Lung (tissue), 12 donors: ENCODE results near the gene FGG. TPM values are rescaled to one million over a fixed set of nuclear protein-coding genes. Genes with fewer than 3 reads are reported as not detected.

Experiments
- ATAC-seq: fragments of 200-7000 bp; cut with Tn5 transposase; one replicate; pipeline ENCODE4 v1.9.1; 2020; ENCODE audit warnings: moderate number of reproducible peaks; ENCODE audit not compliant: insufficient read depth, low FRiP score
- DNase-seq, 3 donors: peaks; one replicate each; pipeline ENCODE4 v3.0.0-alpha.2; 2013 to 2017
- H3K27ac ChIP-seq, 2 donors: one replicate each; pipeline ENCODE4 v1.5.1; 2013; ENCODE audit warnings: mild to moderate bottlenecking in 2 of 2, moderate library complexity in 2 of 2, control low read depth in 1 of 2, inconsistent platforms in 1 of 2, low read depth in 1 of 2, low read length in 1 of 2
- H3K27me3 ChIP-seq, 3 donors: one replicate each; pipeline ENCODE4 v1.5.1; 2013; ENCODE audit warnings: low read length in 2 of 3; ENCODE audit not compliant: control insufficient read depth in 3 of 3, insufficient read depth in 3 of 3
- H3K36me3 ChIP-seq, 4 donors: one replicate each; pipeline ENCODE4 v1.5.1; 2013; ENCODE audit warnings: low read length in 4 of 4, mild to moderate bottlenecking in 1 of 4, moderate library complexity in 1 of 4; ENCODE audit not compliant: control insufficient read depth in 4 of 4, insufficient read depth in 4 of 4
- H3K4me1 ChIP-seq, 5 donors: one replicate each; pipeline ENCODE4 v1.5.1; 2013; ENCODE audit warnings: low read length in 5 of 5, mild to moderate bottlenecking in 2 of 5, moderate library complexity in 1 of 5; ENCODE audit not compliant: control insufficient read depth in 5 of 5, insufficient read depth in 5 of 5
- H3K4me3 ChIP-seq: one replicate; pipeline ENCODE4 v1.5.1; 2013; ENCODE audit warnings: mild to moderate bottlenecking, control low read depth, moderate library complexity
- H3K9ac ChIP-seq, 2 donors: one replicate each; pipeline ENCODE4 v1.5.1; 2013; ENCODE audit warnings: low read length in 2 of 2, control low read depth in 1 of 2; ENCODE audit not compliant: insufficient read depth in 1 of 2
- H3K9me3 ChIP-seq, 4 donors: one replicate each; pipeline ENCODE4 v1.5.1; 2013; ENCODE audit warnings: low read length in 3 of 4, mild to moderate bottlenecking in 1 of 4, moderate library complexity in 1 of 4; ENCODE audit not compliant: control insufficient read depth in 4 of 4, insufficient read depth in 3 of 4
- CTCF ChIP-seq: IDR thresholded peaks from 2 replicates; pipeline ENCODE4 v1.5.1; 2012; ENCODE audit warnings: mild to moderate bottlenecking; ENCODE audit errors: control extremely low read depth, extremely low read depth
- WGBS, 2 donors: extraction: QIAGEN DNeasy Blood & Tissue Kit; methylation state at CpG; one replicate each; pipeline ENCODE4 v1.1.7; 2013; 5-methylcytosine and 5-hydroxymethylcytosine counted together
- polyA plus RNA-seq, 2 donors: library from polyadenylated mRNA; stranded (reverse); fragments of 200-250 nt; gene quantifications; one replicate each; pipeline ENCODE4 v1.2.1, GENCODE V29; 2013
- total RNA-seq, 2 donors: library from RNA; depleted of rRNA in 1 of 2; stranded (reverse); fragments of >200 nt in 1 of 2; gene quantifications; one replicate each; pipeline ENCODE4 v1.2.1, GENCODE V29; 2014 to 2021
- donor health status: control.
- donor health status: control.
- donor health status: Bipolar disorder and iron deficiency.
- donor health status: healthy.
- donor health status: DM: yes; HTN: yes; CAD: no.

Gene FGG
- total and polyA plus RNA-seq, 4 donors: 0.91 to 172 (median 33.0) TPM

GRCh38 chr4:154623995-154624394 lies 11.5 kb upstream of the FGG start:
- no peak for ATAC-seq
- WGBS, 2 donors: 86 to 87% methylated on average over 7 of the region's 7 CpGs

GRCh38 chr4:154623436-154623835 lies 11.0 kb upstream of the FGG start:
- DNase-seq: no peak
- H3K27ac ChIP-seq: no peak overlapping the region
- peaks cover 0 to 4% (median 0%) of the 10 kb centered on the region in 5 donors for H3K4me1 ChIP-seq
- no peak overlapping the region for H3K9ac ChIP-seq
- peaks cover 0 to 2% (median 0%) of the 10 kb centered on the region in 4 donors for H3K9me3 ChIP-seq
- no peak overlapping the region for H3K4me3 ChIP-seq
- no peak for TF ChIP-seq CTCF
- H3K27me3 ChIP-seq: peaks cover 0 to 24% (median 8%) of the 10 kb centered on the region in 3 donors
- 66 to 77% methylated on average over 3 of the region's 3 CpGs for WGBS, 2 donors
- H3K36me3 ChIP-seq: no peaks in the 10 kb centered on the region
- ATAC-seq: no peak

More at GRCh38 chr4:154623995-154624394, 11.5 kb upstream of the FGG start:
- TF ChIP-seq CTCF: no peak
- no peak for DNase-seq
- Histone ChIP-seq H3K9ac (no peak overlapping the region), H3K4me3 (no peak overlapping the region), H3K36me3 (no peaks in the 10 kb centered on the region), H3K4me1 (peaks cover 0 to 4% (median 0%) of the 10 kb centered on the region in 5 donors), H3K9me3 (peaks cover 0 to 2% (median 0%) of the 10 kb centered on the region in 4 donors), H3K27ac (no peak overlapping the region), H3K27me3 (peaks cover 0 to 30% (median 8%) of the 10 kb centered on the region in 3 donors)

GRCh38 chr4:154622598-154622997 lies 10.1 kb upstream of the FGG start:
- peaks cover 0 to 2% (median 0%) of the 10 kb centered on the region in 4 donors for H3K9me3 ChIP-seq
- no peaks in the 10 kb centered on the region for H3K36me3 ChIP-seq
- H3K27ac ChIP-seq: no peak overlapping the region
- TF ChIP-seq CTCF: peak; percentile 22
- DNase-seq (peak in 2 of 3 donors; percentile 56 to 65), ATAC-seq (no peak)
- H3K4me1 ChIP-seq: peaks cover 0 to 4% (median 0%) of the 10 kb centered on the region in 5 donors
- H3K4me3 ChIP-seq: no peak overlapping the region
- no peak overlapping the region for H3K9ac ChIP-seq
- H3K27me3 ChIP-seq: peaks cover 0 to 17% (median 6%) of the 10 kb centered on the region in 3 donors

- no peak overlapping the region for H3K4me3 ChIP-seq
- no peak overlapping the region for H3K27ac ChIP-seq
- no peak for TF ChIP-seq CTCF
- no peaks in the 10 kb centered on the region for H3K4me1 ChIP-seq
- peaks cover 0 to 2% (median 0%) of the 10 kb centered on the region in 4 donors for H3K9me3 ChIP-seq
- no peak for DNase-seq
- 0 to 85% methylated on average over 1 of the region's 1 CpG for WGBS, 2 donors
- no peak overlapping the region for H3K9ac ChIP-seq
- H3K27me3 ChIP-seq: peaks cover 0 to 5% (median 0%) of the 10 kb centered on the region in 3 donors
- no peaks in the 10 kb centered on the region for H3K36me3 ChIP-seq
- no peak for ATAC-seq
Measured at GRCh38 chr4:154620111-154620510, 7.7 kb upstream of the FGG start.
